SK-N-SH (cell line): ENCODE data around the gene EPHA6. TPM values are rescaled to one million over a fixed set of nuclear protein-coding genes. Genes with fewer than 3 reads are reported as not detected.

Experiments used
- CTCF ChIA-PET: fragments of 300-600, 350-600 bp; formaldehyde crosslinking; extraction: SDS; loops from one replicate; lab custom pipeline; 2021; lab: Yijun Ruan, JAX
- POLR2A ChIA-PET: fragments of 350-600 bp; sonication (Branson Sonifier 250); formaldehyde crosslinking; extraction: SDS; loops from one replicate; lab custom pipeline; 2020; ENCODE audit warnings: antibody characterized with exemption, inconsistent platforms; lab: Yijun Ruan, JAX
- DNase-seq: peaks from one replicate; pipeline ENCODE4 v3.0.0; 2012
- H2AFZ ChIP-seq: fragments of 200-600 bp; sonication (generic); 2 replicates; pipeline ENCODE4 v1.8.1; 2016; ENCODE audit warnings: antibody characterized with exemption, mild to moderate bottlenecking, low read depth
- H3F3A ChIP-seq: fragments of 200-600 bp; sonication (generic); replicated peaks from 2 replicates; pipeline ENCODE3; 2016; ENCODE audit warnings: antibody characterized with exemption, mild to moderate bottlenecking; ENCODE audit not compliant: insufficient read depth
- H3K27ac ChIP-seq, 2 experiments: fragments of 200-500 bp in 1 of 2; fragments of 200-600 bp in 1 of 2; sonication (Bioruptor generic) in 1 of 2; sonication (generic), shearing (Covaris generic) in 1 of 2; 2 replicates each; pipeline versions ENCODE4 v1.5.1 to v1.6.1; 2014 to 2016; ENCODE audit warnings: low read depth in 2 of 2, inconsistent platforms in 1 of 2, low read length in 1 of 2, mild to moderate bottlenecking in 1 of 2, mixed read lengths in 1 of 2
- H3K27me3 ChIP-seq: fragments of 200-600 bp; sonication (generic), shearing (Covaris generic); 2 replicates; pipeline ENCODE4 v1.6.1; 2016; ENCODE audit warnings: mixed run types; ENCODE audit not compliant: insufficient read depth
- H3K36me3 ChIP-seq, 2 experiments: fragments of 200-500 bp in 1 of 2; fragments of 200-600 bp in 1 of 2; sonication (Bioruptor generic) in 1 of 2; sonication (generic) in 1 of 2; replicated peaks in 1 of 2; 2 replicates each; pipeline versions ENCODE3 to v1.5.1; 2014 to 2016; ENCODE audit warnings: low read length in 1 of 2, mild to moderate bottlenecking in 1 of 2; ENCODE audit not compliant: insufficient read depth in 2 of 2, control insufficient read depth in 1 of 2
- H3K4me1 ChIP-seq, 2 experiments: fragments of 200-500 bp in 1 of 2; fragments of 200-600 bp in 1 of 2; sonication (Bioruptor generic) in 1 of 2; sonication (generic), shearing (Covaris generic) in 1 of 2; 2 replicates each; pipeline versions ENCODE4 v1.5.1 to v1.6.1; 2014 to 2016; ENCODE audit warnings: low read depth in 1 of 2, low read length in 1 of 2, mixed run types in 1 of 2; ENCODE audit not compliant: insufficient read depth in 2 of 2, control insufficient read depth in 1 of 2
- H3K4me2 ChIP-seq: fragments of 200-600 bp; sonication (generic), shearing (Covaris generic); 2 replicates; pipeline ENCODE4 v1.6.1; 2017; ENCODE audit warnings: mixed run types
- H3K4me3 ChIP-seq, 2 experiments: fragments of 200-500 bp in 1 of 2; fragments of 200-600 bp in 1 of 2; sonication (Bioruptor generic) in 1 of 2; sonication (generic), shearing (Covaris generic) in 1 of 2; 2 replicates each; pipeline versions ENCODE4 v1.5.1 to v1.8.1; 2014 to 2016; ENCODE audit warnings: low read depth in 2 of 2, inconsistent platforms in 1 of 2, low read length in 1 of 2, mild to moderate bottlenecking in 1 of 2, mixed read lengths in 1 of 2, moderate library complexity in 1 of 2
- H3K79me2 ChIP-seq: fragments of 200-600 bp; sonication (generic); 2 replicates; pipeline ENCODE4 v1.8.1; 2017; ENCODE audit warnings: mild to moderate bottlenecking; ENCODE audit not compliant: insufficient read depth
- H3K9ac ChIP-seq: fragments of 200-600 bp; sonication (generic); 2 replicates; pipeline ENCODE4 v1.6.1; 2017; ENCODE audit warnings: mixed run types
- H3K9me2 ChIP-seq: fragments of 200-600 bp; sonication (generic); 2 replicates; pipeline ENCODE4 v1.6.1; 2017; ENCODE audit warnings: mixed run types
- H3K9me3 ChIP-seq: fragments of 200-600 bp; sonication (generic); 2 replicates; pipeline ENCODE4 v1.6.1; 2017; ENCODE audit warnings: mixed run types, mild to moderate bottlenecking, moderate library complexity
- H4K20me1 ChIP-seq: fragments of 200-600 bp; sonication (generic); 2 replicates; pipeline ENCODE4 v1.6.1; 2017; ENCODE audit warnings: mild to moderate bottlenecking, mixed run types; ENCODE audit not compliant: insufficient read depth
- CHD2 ChIP-seq: fragments of 150-350 bp; IDR thresholded peaks from 2 replicates; pipeline ENCODE4 v1.6.1; 2018; ENCODE audit warnings: low read length; ENCODE audit not compliant: partially characterized antibody
- EP300 ChIP-seq, 2 experiments: IDR thresholded peaks; 2 replicates each; pipeline versions ENCODE4 v1.4.0 to v1.6.1; 2012; ENCODE audit warnings: borderline replicate concordance in 1 of 2, low read depth in 1 of 2, low read length in 1 of 2
- FOXJ3 ChIP-seq: sonication (generic); formaldehyde crosslinking; IDR thresholded peaks from 2 replicates; pipeline ENCODE4 v1.5.1; 2020; ENCODE audit warnings: mild to moderate bottlenecking, missing genetic modification reagents
- FOXM1 ChIP-seq: IDR thresholded peaks from 2 replicates; pipeline ENCODE4 v1.4.0; 2012; ENCODE audit warnings: low read depth, mild to moderate bottlenecking
- GATA2 ChIP-seq: sonication (generic); formaldehyde crosslinking; IDR thresholded peaks from 2 replicates; pipeline ENCODE4 v1.5.0; 2020; ENCODE audit warnings: mild to moderate bottlenecking, missing genetic modification reagents
- JUND ChIP-seq: IDR thresholded peaks from 2 replicates; pipeline ENCODE4 v1.4.0; 2012
- MAX ChIP-seq: IDR thresholded peaks from 2 replicates; pipeline ENCODE4 v1.4.0; 2012; ENCODE audit warnings: low read depth
- NRF1 ChIP-seq: IDR thresholded peaks from 2 replicates; pipeline ENCODE4 v1.6.1; 2012; ENCODE audit warnings: low read depth, mild to moderate bottlenecking, low read length
- POLR2AphosphoS5 ChIP-seq: IDR thresholded peaks from 2 replicates; pipeline ENCODE4 v1.6.1; 2012; ENCODE audit warnings: low read depth, low read length
- RAD21 ChIP-seq: IDR thresholded peaks from 2 replicates; pipeline ENCODE4 v1.6.1; 2012; ENCODE audit warnings: mild to moderate bottlenecking, low read length
- RXRA ChIP-seq: IDR thresholded peaks from 2 replicates; pipeline ENCODE4 v1.4.0; 2012; ENCODE audit warnings: low read depth, mild to moderate bottlenecking, borderline replicate concordance
- SIN3A ChIP-seq: IDR thresholded peaks from 2 replicates; pipeline ENCODE4 v1.6.1; 2012; ENCODE audit warnings: low read depth, mild to moderate bottlenecking, low read length, moderate library complexity, borderline replicate concordance
- SMC3 ChIP-seq: IDR thresholded peaks from 2 replicates; pipeline ENCODE4 v1.6.1; 2012; ENCODE audit warnings: low read depth, low read length, improper control_type of control experiment
- TCF12 ChIP-seq: IDR thresholded peaks from 2 replicates; pipeline ENCODE4 v1.4.0; 2012
- TEAD4 ChIP-seq: IDR thresholded peaks from 2 replicates; pipeline ENCODE4 v1.4.0; 2012; ENCODE audit warnings: mild to moderate bottlenecking, borderline replicate concordance; ENCODE audit not compliant: insufficient read depth
- ZBTB33 ChIP-seq: IDR thresholded peaks from 2 replicates; pipeline ENCODE4 v1.4.0; 2012; ENCODE audit warnings: low read depth, borderline replicate concordance
- WGBS: methylation state at CpG from one replicate; pipeline ENCODE4 v1.1.6; 2017; ENCODE audit warnings: low lambda C conversion rate; 5-methylcytosine and 5-hydroxymethylcytosine counted together
- polyA plus RNA-seq, 3 experiments: library from polyadenylated mRNA; depleted of rRNA; stranded (reverse); fragments of >200 nt; gene quantifications; 2 replicates each; pipeline ENCODE4 v1.2.3, GENCODE V29; 2012

Gene EPHA6
- polyA plus RNA-seq, 1 of the 3 experiments (the other 2 are of a cell fraction): not detected

GRCh38 chr3:97713634-97714033, 899.2 kb downstream of the EPHA6 start:
- H3K27me3 ChIP-seq: no peaks in the 10 kb centered on the region
- H3K4me3 ChIP-seq: no peak overlapping the region
- TF ChIP-seq SIN3A: no peak
- no peak for TF ChIP-seq ZBTB33
- no peak for TF ChIP-seq TEAD4
- no peak for TF ChIP-seq NRF1
- no peak for TF ChIP-seq RXRA
- no peak for TF ChIP-seq JUND
- TF ChIP-seq FOXJ3 (CRISPR knock-in tag): 0 out of 2 replicates have a peak, but pooled peaks have one; percentile 14
- peak; percentile 40 for TF ChIP-seq CHD2
- TF ChIP-seq TCF12: 0 out of 2 replicates have a peak, but pooled peaks have one; percentile 3
- TF ChIP-seq SMC3: no peak
- TF ChIP-seq GATA2 (CRISPR knock-in tag): peak; percentile 60
- no peak for TF ChIP-seq POLR2AphosphoS5
- no peak for TF ChIP-seq MAX
- TF ChIP-seq FOXM1: no peak
- peak in 1 of 2 experiments; percentile 91; a peak in 2 of 4 replicates for TF ChIP-seq EP300 (IDR thresholded peaks at IDR 0.05; ENCODE audit: borderline replicate concordance in 1 of 2, low read depth in 1 of 2, low read length in 1 of 2)
- no peak for TF ChIP-seq RAD21
- TF ChIP-seq, all 33 proteins: peak for 5
- Histone ChIP-seq H2AFZ (no peak overlapping the region), H3K9me2 (no peaks in the 10 kb centered on the region), H3K4me2 (no peak overlapping the region), H3K4me1 (peaks cover 0 to 20% of the 10 kb centered on the region in 2 experiments; a peak in 2 of 4 replicates), H3F3A (no peaks in the 10 kb centered on the region), H4K20me1 (no peaks in the 10 kb centered on the region), H3K9ac (no peak overlapping the region), H3K36me3 (no peaks in the 10 kb centered on the region), H3K9me3 (no peaks in the 10 kb centered on the region), H3K27ac (peak overlapping the region in 1 of 2 experiments; percentile 89; a peak in 2 of 4 replicates), H3K79me2 (no peaks in the 10 kb centered on the region)
- ChIA-PET CTCF (interaction anchor here (1.4 to 1.8 kb wide), 2 partner anchors 14 to 309 kb away, joined by 3 to 6 read pairs; no protein-coding TSS in a partner anchor), POLR2A (no interaction called here)
- 10% methylated on average over 1 of the region's 1 CpG for WGBS
- peak; percentile 27 for DNase-seq
